HepG2 (cell line): Measurements from ENCODE around the gene FBXO2. TPM values are rescaled to one million over a fixed set of nuclear protein-coding genes. Genes with fewer than 3 reads are reported as not detected.
A peak's percentile ranks its signal among the peaks of the same experiment; 100 is the strongest.

Source experiments
- GTF3A ChIP-seq: sonication (generic); formaldehyde crosslinking; conservative IDR thresholded peaks from 2 replicates; pipeline ENCODE4 v1.4.0; 2020; ENCODE audit warnings: mild to moderate bottlenecking, missing genetic modification reagents
- HDAC1 ChIP-seq: sonication (generic); formaldehyde crosslinking; IDR thresholded peaks from 2 replicates; pipeline ENCODE4 v1.5.1; 2020; ENCODE audit warnings: mild to moderate bottlenecking, missing genetic modification reagents
- IKZF5 ChIP-seq: IDR thresholded peaks from 2 replicates; pipeline ENCODE4 v1.6.1; 2018; ENCODE audit warnings: missing genetic modification reagents, mild to moderate bottlenecking, missing compliant biosample characterization
- MED8 ChIP-seq: sonication (generic); formaldehyde crosslinking; IDR thresholded peaks from 2 replicates; pipeline ENCODE4 v1.8.1; 2023; ENCODE audit warnings: mild to moderate bottlenecking, missing genetic modification reagents; ENCODE audit not compliant: insufficient replicate concordance
- NFIB ChIP-seq: sonication (generic); formaldehyde crosslinking; IDR thresholded peaks from 2 replicates; pipeline ENCODE4 v1.9.0; 2021; ENCODE audit warnings: missing genetic modification reagents, mild to moderate bottlenecking, borderline replicate concordance
- SIX1 ChIP-seq: sonication (generic); formaldehyde crosslinking; IDR thresholded peaks from 2 replicates; pipeline ENCODE4 v1.4.0; 2020; ENCODE audit warnings: missing genetic modification reagents, borderline replicate concordance
- SOX13 ChIP-seq, 3 experiments: fragments of 450-650 bp in 1 of 3; sonication (generic) in 1 of 3; formaldehyde crosslinking in 1 of 3; IDR thresholded peaks in 2 of 3; conservative IDR thresholded peaks in 1 of 3; 2 replicates each; pipeline versions ENCODE4 v1.5.0 to v1.6.1; 2016 to 2020; ENCODE audit warnings: antibody characterized with exemption in 1 of 3, mild to moderate bottlenecking in 1 of 3, missing compliant biosample characterization in 1 of 3, missing genetic modification reagents in 1 of 3, moderate library complexity in 1 of 3
- ZBTB8A ChIP-seq: sonication (generic); formaldehyde crosslinking; IDR thresholded peaks from 2 replicates; pipeline ENCODE4 v1.4.0; 2020; ENCODE audit warnings: mild to moderate bottlenecking, low read depth, missing genetic modification reagents, borderline replicate concordance
- ZHX1 ChIP-seq: sonication (generic); formaldehyde crosslinking; IDR thresholded peaks from 2 replicates; pipeline ENCODE4 v1.8.1; 2022; ENCODE audit warnings: low read depth, mild to moderate bottlenecking, missing genetic modification reagents
- ZNF253 ChIP-seq: sonication (generic); formaldehyde crosslinking; IDR thresholded peaks from 2 replicates; pipeline ENCODE4 v1.8.0; 2022; ENCODE audit warnings: mild to moderate bottlenecking, missing genetic modification reagents, borderline replicate concordance
- ZNF547 ChIP-seq: sonication (generic); formaldehyde crosslinking; IDR thresholded peaks from 2 replicates; pipeline ENCODE4 v1.5.1; 2020; ENCODE audit warnings: mild to moderate bottlenecking, missing genetic modification reagents
- ZNF609 ChIP-seq: sonication (generic); formaldehyde crosslinking; IDR thresholded peaks from 2 replicates; pipeline ENCODE4 v1.4.0; 2020; ENCODE audit warnings: mild to moderate bottlenecking, missing genetic modification reagents, borderline replicate concordance
- polyA plus RNA-seq, 8 experiments: library from polyadenylated mRNA; depleted of rRNA in 3 of 8; stranded (reverse) in 7 of 8; unstranded in 1 of 8; fragments of >200 nt; fragmentation: Illumina TruSeq in 4 of 8; extraction: Trizol in 4 of 8; gene quantifications; 2 replicates each; pipeline versions ENCODE4 v1.2.1 to v1.2.3, GENCODE V29; 2011 to 2016; ENCODE audit warnings: low read depth in 4 of 8, missing spikeins in 1 of 8, mixed read lengths in 1 of 8; ENCODE audit not compliant: insufficient read depth in 1 of 8
- total RNA-seq, 5 experiments: library from RNA; depleted of rRNA; stranded (reverse); fragments of >200 nt; fragmentation: Illumina TruSeq; extraction: Trizol; gene quantifications; 2 replicates each; pipeline ENCODE4 v1.2.3, GENCODE V29; 2016; ENCODE audit warnings: low read depth in 1 of 5
- TF ChIP-seq, protein P1 (sequence below): sonication (generic); formaldehyde crosslinking; IDR thresholded peaks from 2 replicates; pipeline ENCODE4 v1.8.0; 2022; ENCODE audit warnings: mild to moderate bottlenecking, missing genetic modification reagents, moderate library complexity
- TF ChIP-seq, protein P2 (sequence below): sonication (generic); formaldehyde crosslinking; IDR thresholded peaks from 2 replicates; pipeline ENCODE4 v1.8.1; 2023; ENCODE audit warnings: mild to moderate bottlenecking, moderate library complexity, missing genetic modification reagents

Gene FBXO2
- total and polyA plus RNA-seq, 2 of the 13 experiments (the other 11 are each of a cell fraction or from before 2014, with no cell fraction given): 79.3 to 112 TPM

- TF ChIP-seq SIX1: no peak
- peak; percentile 22; the same call in 1 of the 2 replicates for TF ChIP-seq IKZF5 (CRISPR knock-in tag)
- TF ChIP-seq SOX13 (IDR thresholded peaks at IDR 0.05): peak; percentile 65; the same call in 1 of the 2 replicates
- TF ChIP-seq SOX13 (CRISPR knock-in tag; conservative IDR thresholded peaks at IDR 0.05 in 1 of 2, IDR thresholded peaks at IDR 0.05 in 1 of 2): peak in 1 of 2 experiments; percentile 88; a peak in 2 of 4 replicates
- TF ChIP-seq GTF3A: no peak
- TF ChIP-seq NFIB (CRISPR knock-in tag): no peak
- TF ChIP-seq, protein P1, sequence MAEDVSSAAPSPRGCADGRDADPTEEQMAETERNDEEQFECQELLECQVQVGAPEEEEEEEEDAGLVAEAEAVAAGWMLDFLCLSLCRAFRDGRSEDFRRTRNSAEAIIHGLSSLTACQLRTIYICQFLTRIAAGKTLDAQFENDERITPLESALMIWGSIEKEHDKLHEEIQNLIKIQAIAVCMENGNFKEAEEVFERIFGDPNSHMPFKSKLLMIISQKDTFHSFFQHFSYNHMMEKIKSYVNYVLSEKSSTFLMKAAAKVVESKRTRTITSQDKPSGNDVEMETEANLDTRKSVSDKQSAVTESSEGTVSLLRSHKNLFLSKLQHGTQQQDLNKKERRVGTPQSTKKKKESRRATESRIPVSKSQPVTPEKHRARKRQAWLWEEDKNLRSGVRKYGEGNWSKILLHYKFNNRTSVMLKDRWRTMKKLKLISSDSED (CRISPR knock-in tag): no peak
- no peak; the same call in 1 of the 2 replicates for TF ChIP-seq ZNF547
- TF ChIP-seq, protein P2, sequence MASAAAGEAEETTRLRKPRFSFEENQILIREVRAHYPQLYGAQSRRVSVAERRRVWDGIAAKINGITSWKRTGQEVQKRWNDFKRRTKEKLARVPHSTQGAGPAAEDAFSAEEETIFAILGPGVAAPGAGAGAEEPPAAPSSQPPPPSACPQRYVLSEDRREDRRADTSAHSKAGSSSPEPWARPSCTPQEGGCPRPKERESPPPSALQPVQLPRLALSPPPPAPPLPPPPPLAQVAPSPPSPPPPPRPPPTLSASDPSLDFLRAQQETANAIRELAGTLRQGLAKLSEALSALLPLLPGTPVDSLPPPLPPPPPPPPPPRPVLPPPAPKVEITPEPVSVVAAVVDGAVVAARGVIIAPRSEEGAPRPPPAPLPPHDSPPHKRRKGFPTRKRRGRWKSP: peak; percentile 60; the same call in 1 of the 2 replicates
- peak; percentile 76 for TF ChIP-seq ZNF609 (CRISPR knock-in tag)
- peak; percentile 75 for TF ChIP-seq HDAC1 (CRISPR knock-in tag)
- TF ChIP-seq MED8 (CRISPR knock-in tag): no peak
- no peak for TF ChIP-seq ZBTB8A (CRISPR knock-in tag)
- TF ChIP-seq ZNF253 (CRISPR knock-in tag): no peak
- TF ChIP-seq ZHX1 (CRISPR knock-in tag): no peak; the same call in 1 of the 2 replicates
Measured at GRCh38 chr1:11671544-11672286, 17.5 kb upstream of the FBXO2 start (continued).
